ENCODE results near the gene IL1RL1. TPM values are rescaled to one million over a fixed set of nuclear protein-coding genes. Genes with fewer than 3 reads are reported as not detected.

The IL1RL1 gene
- total RNA-seq, 2 experiments from 2014 or later = 0.09 to 0.20 TPM

GRCh38 chr2:102357937-102358336 is 46.6 kb downstream of the IL1RL1 start:
- H3K36me3 Mint-ChIP-seq (ENCODE audit: low read depth) = peaks cover 22% of the 10 kb centered on the region
- peak overlapping the region; percentile 96 for H3K4me3 Mint-ChIP-seq
- H3K9me3 Mint-ChIP-seq = peaks cover 3% of the 10 kb centered on the region
- ChIA-PET CTCF (interaction anchor here (0.7 to 3.6 kb wide), 6 partner anchors 80 to 338 kb away, joined by 3 to 27 read pairs (median 16); no protein-coding TSS in a partner anchor), POLR2A (interaction anchor here (1.1 kb wide), 1 partner anchor 11 kb away, joined by 3 read pairs; no protein-coding TSS in a partner anchor)
- ATAC-seq = no peak
- peak overlapping the region; percentile 39 for H3K27ac Mint-ChIP-seq
- DNase-seq = no peak
- no peak for TF ChIP-seq CTCF (IDR thresholded peaks at IDR 0.05)
- intact Hi-C loops (cut with micrococcal nuclease) = loop anchor here (2.0 to 5.0 kb wide), 2 partner anchors 85 to 336 kb away; no protein-coding TSS in a partner anchor
- H3K4me1 Mint-ChIP-seq (ENCODE audit: low read depth) = peaks cover 52% of the 10 kb centered on the region
- H3K27me3 Mint-ChIP-seq = no peaks in the 10 kb centered on the region

- intact Hi-C loops (cut with micrococcal nuclease) = loop anchor here (5.0 kb wide), 1 partner anchor 336 kb away; no protein-coding TSS in a partner anchor
These were observed 47.1 kb downstream of the IL1RL1 start for GRCh38 chr2:102358496-102358895.

GRCh38 chr2:102359527-102359926 is 48.2 kb downstream of the IL1RL1 start:
- Mint-ChIP-seq H3K4me3 (no peak overlapping the region), H3K9me3 (peaks cover 13% of the 10 kb centered on the region), H3K27me3 (no peaks in the 10 kb centered on the region), H3K36me3 (ENCODE audit: low read depth) (peaks cover 38% of the 10 kb centered on the region), H3K27ac (peak overlapping the region; percentile 41), H3K4me1 (ENCODE audit: low read depth) (peaks cover 67% of the 10 kb centered on the region)
- TF ChIP-seq CTCF (IDR thresholded peaks at IDR 0.05) = no peak
- DNase-seq (no peak), ATAC-seq (no peak)
- POLR2A ChIA-PET = interaction anchor here (0.9 kb wide), 1 partner anchor 94 kb away, joined by 3 read pairs; no protein-coding TSS in a partner anchor
- intact Hi-C loops (cut with micrococcal nuclease) = loop anchor here (5.0 kb wide), 1 partner anchor 337 kb away; no protein-coding TSS in a partner anchor
- CTCF ChIA-PET = interaction anchor here (0.8 to 3.4 kb wide), 8 partner anchors 59 to 339 kb away, joined by 3 to 23 read pairs (median 4); no protein-coding TSS in a partner anchor

More at GRCh38 chr2:102358496-102358895, 47.1 kb downstream of the IL1RL1 start:
- peaks cover 7% of the 10 kb centered on the region for H3K9me3 Mint-ChIP-seq
- H3K4me1 Mint-ChIP-seq (ENCODE audit: low read depth) = peaks cover 58% of the 10 kb centered on the region
- ATAC-seq (no peak), DNase-seq (peak; percentile 30)
- H3K4me3 Mint-ChIP-seq = peak overlapping the region; percentile 96
- peaks cover 27% of the 10 kb centered on the region for H3K36me3 Mint-ChIP-seq (ENCODE audit: low read depth)
- H3K27me3 Mint-ChIP-seq = no peaks in the 10 kb centered on the region
- TF ChIP-seq CTCF (IDR thresholded peaks at IDR 0.05) = no peak
- CTCF ChIA-PET = interaction anchor here (0.6 to 3.6 kb wide), 7 partner anchors 60 to 117 kb away, joined by 3 to 23 read pairs (median 4); no protein-coding TSS in a partner anchor
- POLR2A ChIA-PET = interaction anchor here (1.1 kb wide), 1 partner anchor 10 kb away, joined by 3 read pairs; no protein-coding TSS in a partner anchor
- no peak overlapping the region for H3K27ac Mint-ChIP-seq

- Mint-ChIP-seq H3K4me1 (ENCODE audit: low read depth) (peaks cover 78% of the 10 kb centered on the region), H3K36me3 (ENCODE audit: low read depth) (peaks cover 60% of the 10 kb centered on the region), H3K27ac (peak overlapping the region; percentile 80), H3K27me3 (no peaks in the 10 kb centered on the region), H3K4me3 (no peak overlapping the region), H3K9me3 (peaks cover 34% of the 10 kb centered on the region)
- no peak for DNase-seq
- ChIA-PET CTCF (interaction anchor here (0.7 to 1.5 kb wide), 3 partner anchors 59 to 110 kb away, joined by 3 to 11 read pairs (median 3); no protein-coding TSS in a partner anchor), POLR2A (interaction anchor here (0.6 kb wide), 2 partner anchors 103 to 643 kb away, joined by 3 read pairs; no protein-coding TSS in a partner anchor)
- intact Hi-C loops (cut with micrococcal nuclease) = no loop called here
- no peak for ATAC-seq
- no peak for TF ChIP-seq CTCF (IDR thresholded peaks at IDR 0.05)
These were observed 50.4 kb downstream of the IL1RL1 start for GRCh38 chr2:102361632-102362241.
